ENCODE measurements around the gene SNRK. TPM values are rescaled to one million over a fixed set of nuclear protein-coding genes. Genes with fewer than 3 reads are reported as not detected.

Gene SNRK
- total RNA-seq, 6 donors from 2014 or later, result 25.1 to 68.5 (median 45.3) TPM

GRCh38 chr3:43287500-43287873 is 1.1 kb downstream of the SNRK start:
- 3 to 5% methylated on average over 3 of the region's 3 CpGs for WGBS, 2 donors
- no peaks in the 10 kb centered on the region for H3K36me3 ChIP-seq
- H3K27ac ChIP-seq, result peak overlapping the region; percentile 88 to 98 (median 96)
- TF ChIP-seq POLR2A (IDR thresholded peaks at IDR 0.05), result no peak
- no peak for TF ChIP-seq POLR2AphosphoS5 (IDR thresholded peaks at IDR 0.05)
- no peak for TF ChIP-seq EP300 (IDR thresholded peaks at IDR 0.05)
- TF ChIP-seq CTCF (IDR thresholded peaks at IDR 0.05), result no peak
- DNase-seq (no peak), ATAC-seq (ENCODE audit: low FRiP score in 2 of 2) (no peak)
- peak overlapping the region; percentile 55 to 71 (median 66) for H3K4me3 ChIP-seq
- H3K9me3 ChIP-seq, result no peaks in the 10 kb centered on the region
- H3K4me1 ChIP-seq, result peaks cover 37 to 57% (median 38%) of the 10 kb centered on the region in 4 donors
- no peaks in the 10 kb centered on the region for H3K27me3 ChIP-seq

- Histone ChIP-seq H3K36me3 (no peaks in the 10 kb centered on the region), H3K9me3 (no peaks in the 10 kb centered on the region), H3K4me1 (peaks cover 37 to 64% (median 46%) of the 10 kb centered on the region in 4 donors), H3K4me3 (peak overlapping the region in 3 of 4 donors; percentile 62 to 71 (median 70)), H3K27ac (peak overlapping the region; percentile 88 to 98 (median 96)), H3K27me3 (no peaks in the 10 kb centered on the region)
- ATAC-seq (ENCODE audit: low FRiP score in 2 of 2), result peak in 1 of 2 donors; percentile 53
- DNase-seq, result no peak
- WGBS, 2 donors, result 0 to 5% methylated on average over 2 of the region's 2 CpGs
- TF ChIP-seq POLR2A (IDR thresholded peaks at IDR 0.05), result no peak
- TF ChIP-seq CTCF (IDR thresholded peaks at IDR 0.05), result no peak
- no peak for TF ChIP-seq EP300 (IDR thresholded peaks at IDR 0.05)
- no peak for TF ChIP-seq POLR2AphosphoS5 (IDR thresholded peaks at IDR 0.05)
Observed at GRCh38 chr3:43288366-43288765, 2.0 kb downstream of the SNRK start.

GRCh38 chr3:43288850-43289249 is 2.5 kb downstream of the SNRK start:
- Histone ChIP-seq H3K27ac (peak overlapping the region; percentile 88 to 98 (median 96)), H3K4me3 (peak overlapping the region in 3 of 4 donors; percentile 62 to 71 (median 70)), H3K27me3 (no peaks in the 10 kb centered on the region), H3K36me3 (no peaks in the 10 kb centered on the region), H3K9me3 (no peaks in the 10 kb centered on the region), H3K4me1 (peaks cover 37 to 68% (median 50%) of the 10 kb centered on the region in 4 donors)
- ATAC-seq (ENCODE audit: low FRiP score in 2 of 2) (no peak), DNase-seq (no peak)
- TF ChIP-seq EP300 (IDR thresholded peaks at IDR 0.05) (no peak), CTCF (IDR thresholded peaks at IDR 0.05) (no peak), POLR2A (IDR thresholded peaks at IDR 0.05) (no peak), POLR2AphosphoS5 (IDR thresholded peaks at IDR 0.05) (no peak)
- 55 to 63% methylated on average over 2 of the region's 2 CpGs for WGBS, 2 donors

GRCh38 chr3:43289401-43289800 is 3.1 kb downstream of the SNRK start:
- peaks cover 37 to 74% (median 55%) of the 10 kb centered on the region in 4 donors for H3K4me1 ChIP-seq
- no peak for DNase-seq
- 53 to 75% methylated on average over 2 of the region's 2 CpGs for WGBS, 2 donors

DNA sequence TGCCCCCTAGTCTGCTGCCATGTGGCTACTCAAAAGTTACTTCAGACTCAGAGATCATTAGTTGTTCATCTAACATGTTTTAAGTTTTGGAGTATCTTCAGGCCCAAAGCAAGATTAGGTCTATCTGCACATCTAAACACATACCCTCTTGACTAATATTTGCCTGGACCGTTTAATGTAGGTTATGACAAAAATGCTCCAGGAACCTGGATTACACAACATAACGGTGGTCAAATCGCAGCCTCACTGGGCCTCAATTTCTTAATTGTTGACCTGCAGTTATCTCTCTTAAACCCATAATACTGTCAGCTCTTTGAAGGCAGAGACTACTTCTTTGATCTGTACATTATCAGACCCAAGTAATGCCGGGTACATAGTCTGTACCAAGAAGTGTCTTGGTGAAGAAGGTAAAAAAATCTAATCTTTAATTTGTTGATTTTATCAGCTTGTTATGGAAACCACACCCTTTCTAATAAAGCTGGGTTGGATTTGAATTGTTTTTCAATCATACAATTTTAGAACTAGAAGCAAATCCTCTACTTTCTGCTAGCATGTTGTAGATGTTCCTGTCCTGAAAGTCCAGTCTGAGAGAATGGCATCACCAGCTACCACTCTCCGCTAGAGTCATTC is 3.6 kb downstream of the SNRK start:
- TF ChIP-seq POLR2A (IDR thresholded peaks at IDR 0.05) (no peak), CTCF (IDR thresholded peaks at IDR 0.05) (no peak), EP300 (IDR thresholded peaks at IDR 0.05) (no peak), POLR2AphosphoS5 (IDR thresholded peaks at IDR 0.05) (no peak)
- H3K27ac ChIP-seq, result peak overlapping the region; percentile 49 to 98 (median 92)
- H3K9me3 ChIP-seq, result no peaks in the 10 kb centered on the region
- H3K27me3 ChIP-seq, result no peaks in the 10 kb centered on the region
- 46 to 47% methylated on average over 5 of the region's 5 CpGs for WGBS, 2 donors
- DNase-seq (no peak), ATAC-seq (ENCODE audit: low FRiP score in 2 of 2) (no peak)
- H3K4me1 ChIP-seq, result peaks cover 42 to 79% (median 59%) of the 10 kb centered on the region in 4 donors
- H3K36me3 ChIP-seq, result no peaks in the 10 kb centered on the region
- peak overlapping the region; percentile 8 to 71 (median 66) for H3K4me3 ChIP-seq

More at GRCh38 chr3:43289401-43289800, 3.1 kb downstream of the SNRK start:
- Histone ChIP-seq H3K9me3 (no peaks in the 10 kb centered on the region), H3K36me3 (no peaks in the 10 kb centered on the region), H3K27ac (peak overlapping the region; percentile 88 to 98 (median 96)), H3K4me3 (peak overlapping the region; percentile 8 to 71 (median 66)), H3K27me3 (no peaks in the 10 kb centered on the region)
- no peak for TF ChIP-seq POLR2AphosphoS5 (IDR thresholded peaks at IDR 0.05)
- ATAC-seq (ENCODE audit: low FRiP score in 2 of 2), result no peak
